ENCODE measurements around the gene DTHD1. TPM values are rescaled to one million over a fixed set of nuclear protein-coding genes. Genes with fewer than 3 reads are reported as not detected.
A peak's percentile ranks its signal among the peaks of the same experiment; 100 is the strongest.

The DTHD1 gene
- total and polyA plus RNA-seq, 4 donors = 1.5 to 33.4 (median 9.1) TPM

DNA sequence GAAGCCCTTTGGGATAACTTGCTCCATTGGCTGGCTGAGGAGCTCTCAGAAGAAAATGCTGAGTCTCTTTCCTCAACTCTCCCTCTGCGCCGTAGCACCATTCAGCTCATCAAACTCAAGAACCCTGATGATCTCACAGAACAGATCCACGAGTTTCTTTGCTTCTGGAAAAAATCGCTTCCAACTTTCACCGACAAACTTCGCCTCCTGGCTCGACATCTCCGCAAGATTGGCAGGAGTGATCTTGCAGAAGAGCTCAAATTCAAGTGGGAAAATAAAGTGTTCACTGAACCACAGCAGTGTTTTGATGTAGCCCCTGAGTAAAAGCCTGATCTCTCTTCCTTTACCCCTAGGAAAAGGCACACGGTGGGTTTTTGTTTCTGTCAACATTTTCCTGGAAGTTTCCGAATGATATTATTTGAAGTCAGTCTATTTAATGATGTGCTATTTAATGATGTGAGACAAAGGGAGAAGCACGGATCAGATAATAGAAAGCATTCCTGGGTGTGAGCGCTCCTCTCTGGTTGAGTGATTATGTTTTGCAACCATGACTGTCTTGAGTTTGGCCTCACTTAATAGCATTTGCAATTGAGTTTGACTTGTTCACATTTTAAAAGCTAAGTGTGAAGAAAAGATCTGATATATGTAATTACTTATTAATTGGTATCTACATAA is 62.2 kb downstream of the DTHD1 start:
- H3K36me3 ChIP-seq (ENCODE audit: control insufficient read depth in 4 of 4, insufficient read depth in 4 of 4, low read length in 4 of 4) = no peaks in the 10 kb centered on the region
- no peak overlapping the region for H3K27ac ChIP-seq (ENCODE audit: low read depth in 1 of 2, low read length in 1 of 2)
- H3K27me3 ChIP-seq (ENCODE audit: control insufficient read depth in 3 of 3, insufficient read depth in 3 of 3, low read length in 2 of 3) = no peaks in the 10 kb centered on the region
- no peaks in the 10 kb centered on the region for H3K9me3 ChIP-seq (ENCODE audit: control insufficient read depth in 4 of 4, insufficient read depth in 3 of 4, low read length in 3 of 4)
- no peak overlapping the region for H3K9ac ChIP-seq (ENCODE audit: insufficient read depth in 1 of 2, low read length in 2 of 2)
- DNase-seq (no peak), ATAC-seq (ENCODE audit: insufficient read depth, low FRiP score) (no peak)
- no peaks in the 10 kb centered on the region for H3K4me1 ChIP-seq (ENCODE audit: control insufficient read depth in 5 of 5, insufficient read depth in 5 of 5, low read length in 5 of 5)
- no peak overlapping the region for H3K4me3 ChIP-seq
- WGBS, 2 donors = 88 to 93% methylated on average over 12 of the region's 12 CpGs
- TF ChIP-seq, protein P1, sequence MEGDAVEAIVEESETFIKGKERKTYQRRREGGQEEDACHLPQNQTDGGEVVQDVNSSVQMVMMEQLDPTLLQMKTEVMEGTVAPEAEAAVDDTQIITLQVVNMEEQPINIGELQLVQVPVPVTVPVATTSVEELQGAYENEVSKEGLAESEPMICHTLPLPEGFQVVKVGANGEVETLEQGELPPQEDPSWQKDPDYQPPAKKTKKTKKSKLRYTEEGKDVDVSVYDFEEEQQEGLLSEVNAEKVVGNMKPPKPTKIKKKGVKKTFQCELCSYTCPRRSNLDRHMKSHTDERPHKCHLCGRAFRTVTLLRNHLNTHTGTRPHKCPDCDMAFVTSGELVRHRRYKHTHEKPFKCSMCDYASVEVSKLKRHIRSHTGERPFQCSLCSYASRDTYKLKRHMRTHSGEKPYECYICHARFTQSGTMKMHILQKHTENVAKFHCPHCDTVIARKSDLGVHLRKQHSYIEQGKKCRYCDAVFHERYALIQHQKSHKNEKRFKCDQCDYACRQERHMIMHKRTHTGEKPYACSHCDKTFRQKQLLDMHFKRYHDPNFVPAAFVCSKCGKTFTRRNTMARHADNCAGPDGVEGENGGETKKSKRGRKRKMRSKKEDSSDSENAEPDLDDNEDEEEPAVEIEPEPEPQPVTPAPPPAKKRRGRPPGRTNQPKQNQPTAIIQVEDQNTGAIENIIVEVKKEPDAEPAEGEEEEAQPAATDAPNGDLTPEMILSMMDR (IDR thresholded peaks at IDR 0.05; ENCODE audit: control extremely low read depth, extremely low read depth) = no peak

DNA sequence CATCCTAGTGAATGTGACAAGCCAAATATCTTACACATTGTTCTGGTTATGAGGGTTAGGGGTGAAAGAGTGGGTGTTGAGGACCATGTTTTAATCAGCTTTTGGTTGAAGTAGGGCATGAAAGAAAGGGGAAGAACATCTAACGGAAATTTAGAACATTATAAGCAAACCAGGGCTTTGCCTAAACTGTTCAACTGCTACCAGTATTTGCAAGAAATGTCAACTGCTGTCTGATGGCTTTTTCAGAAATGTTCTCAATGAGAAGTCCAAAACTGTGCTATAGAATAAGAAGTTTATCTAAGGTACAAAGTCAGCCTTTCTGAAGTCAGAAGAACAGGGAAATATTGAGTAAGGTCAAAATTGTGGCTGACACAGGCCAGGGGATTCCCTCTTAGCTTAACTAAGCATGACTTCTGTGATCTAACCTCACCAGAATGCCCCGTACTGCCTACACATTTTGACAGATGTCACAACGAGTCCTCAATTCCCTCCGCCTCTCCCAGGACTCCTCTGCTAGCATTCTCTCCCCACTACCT is 67.1 kb downstream of the DTHD1 start:
- H3K27ac ChIP-seq (ENCODE audit: low read depth in 1 of 2, low read length in 1 of 2) = no peak overlapping the region
- DNase-seq = no peak
- WGBS, 2 donors = 41 to 50% methylated on average over 4 of the region's 4 CpGs

DNA sequence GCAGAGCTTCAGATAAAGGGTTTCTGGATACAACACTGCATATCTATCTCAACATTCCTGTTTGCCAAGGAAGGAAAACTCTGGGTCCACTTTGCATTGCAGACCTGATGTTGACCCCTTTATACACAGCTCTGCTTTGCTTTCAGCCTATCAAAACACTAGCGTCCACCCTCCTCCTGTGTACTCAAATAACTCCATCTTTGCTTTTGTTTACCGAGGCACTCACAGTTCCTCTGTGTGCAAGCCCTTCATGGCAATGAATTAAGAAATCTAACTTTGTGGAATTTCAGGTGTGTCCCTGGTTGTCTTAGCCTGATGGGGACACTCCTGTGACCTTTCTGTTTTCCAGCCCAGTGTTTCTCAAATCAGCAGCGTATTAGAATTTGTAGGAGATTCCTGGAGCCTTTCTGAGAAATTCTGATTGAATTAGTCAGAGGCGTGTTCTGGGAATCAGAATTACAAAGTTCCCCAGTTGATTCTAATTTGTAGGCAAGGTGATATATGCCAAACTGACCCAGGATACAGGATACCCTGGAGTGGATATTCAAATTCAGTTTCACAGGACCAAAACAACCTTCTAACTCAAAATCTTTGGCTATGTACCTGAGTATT is 68.6 kb downstream of the DTHD1 start:
- DNase-seq (peak in 2 of 3 donors; percentile 6 to 12), ATAC-seq (ENCODE audit: insufficient read depth, low FRiP score) (peak; percentile 63)
- Histone ChIP-seq H3K9me3 (ENCODE audit: control insufficient read depth in 4 of 4, insufficient read depth in 3 of 4, low read length in 3 of 4) (no peaks in the 10 kb centered on the region), H3K9ac (ENCODE audit: insufficient read depth in 1 of 2, low read length in 2 of 2) (no peak overlapping the region), H3K27me3 (ENCODE audit: control insufficient read depth in 3 of 3, insufficient read depth in 3 of 3, low read length in 2 of 3) (no peaks in the 10 kb centered on the region), H3K4me3 (no peak overlapping the region), H3K4me1 (ENCODE audit: control insufficient read depth in 5 of 5, insufficient read depth in 5 of 5, low read length in 5 of 5) (peaks cover 0 to 9% (median 3%) of the 10 kb centered on the region in 5 donors), H3K27ac (ENCODE audit: low read depth in 1 of 2, low read length in 1 of 2) (no peak overlapping the region), H3K36me3 (ENCODE audit: control insufficient read depth in 4 of 4, insufficient read depth in 4 of 4, low read length in 4 of 4) (no peaks in the 10 kb centered on the region)
- 60 to 83% methylated on average over 4 of the region's 4 CpGs for WGBS, 2 donors
- TF ChIP-seq, protein P1 (IDR thresholded peaks at IDR 0.05; ENCODE audit: control extremely low read depth, extremely low read depth) = no peak

More for the DNA sequence above, 67.1 kb downstream of the DTHD1 start:
- Histone ChIP-seq H3K4me1 (ENCODE audit: control insufficient read depth in 5 of 5, insufficient read depth in 5 of 5, low read length in 5 of 5) (peaks cover 0 to 9% (median 0%) of the 10 kb centered on the region in 5 donors), H3K9me3 (ENCODE audit: control insufficient read depth in 4 of 4, insufficient read depth in 3 of 4, low read length in 3 of 4) (no peaks in the 10 kb centered on the region), H3K9ac (ENCODE audit: insufficient read depth in 1 of 2, low read length in 2 of 2) (no peak overlapping the region), H3K27me3 (ENCODE audit: control insufficient read depth in 3 of 3, insufficient read depth in 3 of 3, low read length in 2 of 3) (no peaks in the 10 kb centered on the region), H3K36me3 (ENCODE audit: control insufficient read depth in 4 of 4, insufficient read depth in 4 of 4, low read length in 4 of 4) (no peaks in the 10 kb centered on the region), H3K4me3 (no peak overlapping the region)
- ATAC-seq (ENCODE audit: insufficient read depth, low FRiP score) = no peak
- TF ChIP-seq, protein P1 (IDR thresholded peaks at IDR 0.05; ENCODE audit: control extremely low read depth, extremely low read depth) = no peak
